ENCODE results near the gene TBC1D30. TPM values are rescaled to one million over a fixed set of nuclear protein-coding genes. Genes with fewer than 3 reads are reported as not detected.

TBC1D30 gene
- total RNA-seq, 2 donors from 2014 or later: 1.7 to 1.9 TPM

GRCh38 chr12:64891629-64892028, 67.2 kb downstream of the TBC1D30 start:
- TF ChIP-seq, protein P1, sequence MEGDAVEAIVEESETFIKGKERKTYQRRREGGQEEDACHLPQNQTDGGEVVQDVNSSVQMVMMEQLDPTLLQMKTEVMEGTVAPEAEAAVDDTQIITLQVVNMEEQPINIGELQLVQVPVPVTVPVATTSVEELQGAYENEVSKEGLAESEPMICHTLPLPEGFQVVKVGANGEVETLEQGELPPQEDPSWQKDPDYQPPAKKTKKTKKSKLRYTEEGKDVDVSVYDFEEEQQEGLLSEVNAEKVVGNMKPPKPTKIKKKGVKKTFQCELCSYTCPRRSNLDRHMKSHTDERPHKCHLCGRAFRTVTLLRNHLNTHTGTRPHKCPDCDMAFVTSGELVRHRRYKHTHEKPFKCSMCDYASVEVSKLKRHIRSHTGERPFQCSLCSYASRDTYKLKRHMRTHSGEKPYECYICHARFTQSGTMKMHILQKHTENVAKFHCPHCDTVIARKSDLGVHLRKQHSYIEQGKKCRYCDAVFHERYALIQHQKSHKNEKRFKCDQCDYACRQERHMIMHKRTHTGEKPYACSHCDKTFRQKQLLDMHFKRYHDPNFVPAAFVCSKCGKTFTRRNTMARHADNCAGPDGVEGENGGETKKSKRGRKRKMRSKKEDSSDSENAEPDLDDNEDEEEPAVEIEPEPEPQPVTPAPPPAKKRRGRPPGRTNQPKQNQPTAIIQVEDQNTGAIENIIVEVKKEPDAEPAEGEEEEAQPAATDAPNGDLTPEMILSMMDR (conservative IDR thresholded peaks at IDR 0.05): no peak
- Mint-ChIP-seq H3K27me3 (ENCODE audit: insufficient read depth) (peaks cover 2% of the 10 kb centered on the region), H3K36me3 (ENCODE audit: low read depth) (no peaks in the 10 kb centered on the region), H3K4me3 (no peak overlapping the region), H3K9me3 (no peaks in the 10 kb centered on the region), H3K27ac (no peak overlapping the region), H3K4me1 (peaks cover 29% of the 10 kb centered on the region)
- Histone ChIP-seq H3K9me3 (ENCODE audit: control insufficient read depth, low read length) (no peaks in the 10 kb centered on the region), H3K27ac (ENCODE audit: low read depth, low read length) (no peak overlapping the region), H3K4me3 (ENCODE audit: low read length) (no peak overlapping the region), H3K9ac (ENCODE audit: extremely low read depth, low read length, poor library complexity, severe bottlenecking) (no peak overlapping the region), H3K4me1 (ENCODE audit: control insufficient read depth, insufficient read depth, low read length) (no peaks in the 10 kb centered on the region), H3K27me3 (ENCODE audit: control insufficient read depth, insufficient read depth, low read length, poor library complexity, severe bottlenecking) (no peaks in the 10 kb centered on the region), H3K36me3 (ENCODE audit: control insufficient read depth, insufficient read depth, low read length) (no peaks in the 10 kb centered on the region)
- 81% methylated on average over 1 of the region's 1 CpG; no CpG with 5 or more reads in 1 of the 2 experiments for WGBS, 2 experiments (ENCODE audit: insufficient coverage in 1 of 2, insufficient read length in 1 of 2)
- DNase-seq: peak; percentile 60

- DNase-seq: no peak
Observed at GRCh38 chr12:64892561-64892960, 68.1 kb downstream of the TBC1D30 start.

DNA sequence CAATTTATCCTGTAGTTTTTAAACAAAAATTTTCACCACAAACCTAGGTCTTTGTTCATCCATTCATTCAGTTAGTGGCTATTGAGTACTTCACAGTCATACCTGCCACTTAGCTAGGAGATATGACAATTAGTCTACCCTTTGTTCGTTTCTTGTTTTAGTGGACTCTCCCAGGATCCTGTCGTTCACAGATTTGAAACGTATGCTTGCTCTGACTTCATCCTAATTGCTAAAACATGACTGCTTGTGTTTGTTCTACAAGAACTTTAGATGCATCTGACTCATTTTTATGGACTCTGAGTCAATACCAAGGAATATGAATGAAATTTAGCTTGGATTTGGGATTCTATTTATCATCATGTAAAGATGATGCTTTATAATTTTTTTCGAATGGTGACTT, 69.5 kb downstream of the TBC1D30 start:
- Mint-ChIP-seq H3K9me3 (no peaks in the 10 kb centered on the region), H3K27ac (no peak overlapping the region), H3K27me3 (ENCODE audit: insufficient read depth) (peaks cover 2% of the 10 kb centered on the region), H3K36me3 (ENCODE audit: low read depth) (no peaks in the 10 kb centered on the region), H3K4me1 (peaks cover 20% of the 10 kb centered on the region), H3K4me3 (no peak overlapping the region)
- TF ChIP-seq, protein P1 (conservative IDR thresholded peaks at IDR 0.05): no peak
- Histone ChIP-seq H3K27ac (ENCODE audit: low read depth, low read length) (no peak overlapping the region), H3K27me3 (ENCODE audit: control insufficient read depth, insufficient read depth, low read length, poor library complexity, severe bottlenecking) (no peaks in the 10 kb centered on the region), H3K4me3 (ENCODE audit: low read length) (no peak overlapping the region), H3K9me3 (ENCODE audit: control insufficient read depth, low read length) (no peaks in the 10 kb centered on the region), H3K9ac (ENCODE audit: extremely low read depth, low read length, poor library complexity, severe bottlenecking) (no peak overlapping the region), H3K4me1 (ENCODE audit: control insufficient read depth, insufficient read depth, low read length) (no peaks in the 10 kb centered on the region), H3K36me3 (ENCODE audit: control insufficient read depth, insufficient read depth, low read length) (no peaks in the 10 kb centered on the region)
- WGBS, 2 experiments (ENCODE audit: insufficient coverage in 1 of 2, insufficient read length in 1 of 2): 84 to 87% methylated on average over 3 of the region's 4 CpGs
- no peak for DNase-seq

More at GRCh38 chr12:64892561-64892960, 68.1 kb downstream of the TBC1D30 start:
- Mint-ChIP-seq H3K27ac (no peak overlapping the region), H3K27me3 (ENCODE audit: insufficient read depth) (peaks cover 2% of the 10 kb centered on the region), H3K9me3 (no peaks in the 10 kb centered on the region), H3K4me3 (no peak overlapping the region), H3K36me3 (ENCODE audit: low read depth) (no peaks in the 10 kb centered on the region), H3K4me1 (peaks cover 25% of the 10 kb centered on the region)
- Histone ChIP-seq H3K27me3 (ENCODE audit: control insufficient read depth, insufficient read depth, low read length, poor library complexity, severe bottlenecking) (no peaks in the 10 kb centered on the region), H3K9ac (ENCODE audit: extremely low read depth, low read length, poor library complexity, severe bottlenecking) (no peak overlapping the region), H3K27ac (ENCODE audit: low read depth, low read length) (no peak overlapping the region), H3K4me3 (ENCODE audit: low read length) (no peak overlapping the region), H3K9me3 (ENCODE audit: control insufficient read depth, low read length) (no peaks in the 10 kb centered on the region), H3K4me1 (ENCODE audit: control insufficient read depth, insufficient read depth, low read length) (no peaks in the 10 kb centered on the region), H3K36me3 (ENCODE audit: control insufficient read depth, insufficient read depth, low read length) (no peaks in the 10 kb centered on the region)
- WGBS, 2 experiments (ENCODE audit: insufficient coverage in 1 of 2, insufficient read length in 1 of 2): 81 to 93% methylated on average over 2 to 4 of the region's 4 CpGs
- TF ChIP-seq, protein P1 (conservative IDR thresholded peaks at IDR 0.05): no peak

All from endodermal cell (in vitro differentiated cells).